ENCODE data around the gene GPX4.

GPX4 gene

GRCh38 chr19:1082928-1083816, 20.6 kb upstream of the GPX4 start:
- in situ Hi-C loops (cut with HindIII; ENCODE audit: low pct_ligation_motif_present, low sequenced_read_pairs), result no loop called here
- H3K4me3 ChIP-seq (ENCODE audit: low read depth, low read length), result no peak overlapping the region
- H3K27ac ChIP-seq, result no peak overlapping the region

GRCh38 chr19:1084024-1084868, 19.5 kb upstream of the GPX4 start:
- no peaks in the 10 kb centered on the region for H3K27me3 ChIP-seq (replicated peaks)
- no peak for DNase-seq
- in situ Hi-C loops (cut with HindIII; ENCODE audit: low pct_ligation_motif_present, low sequenced_read_pairs), result no loop called here
- no peak overlapping the region for H3K27ac ChIP-seq
- H3K4me3 ChIP-seq (ENCODE audit: low read depth, low read length), result no peak overlapping the region
- TF ChIP-seq CTCF (IDR thresholded peaks at IDR 0.05; ENCODE audit: low read depth, low read length, missing control alignments), result no peak
- peaks cover 13% of the 10 kb centered on the region for H3K36me3 ChIP-seq (replicated peaks)

More at GRCh38 chr19:1082928-1083816, 20.6 kb upstream of the GPX4 start:
- TF ChIP-seq CTCF (IDR thresholded peaks at IDR 0.05; ENCODE audit: low read depth, low read length, missing control alignments), result no peak
- H3K36me3 ChIP-seq (replicated peaks), result peaks cover 4% of the 10 kb centered on the region
- no peak for DNase-seq
- no peaks in the 10 kb centered on the region for H3K27me3 ChIP-seq (replicated peaks)

- no peak for TF ChIP-seq CTCF (IDR thresholded peaks at IDR 0.05; ENCODE audit: low read depth, low read length, missing control alignments)
- H3K4me3 ChIP-seq (ENCODE audit: low read depth, low read length), result no peak overlapping the region
- peaks cover 18% of the 10 kb centered on the region for H3K36me3 ChIP-seq (replicated peaks)
- no peaks in the 10 kb centered on the region for H3K27me3 ChIP-seq (replicated peaks)
- H3K27ac ChIP-seq, result no peak overlapping the region
- no peak for DNase-seq
- in situ Hi-C loops (cut with HindIII; ENCODE audit: low pct_ligation_motif_present, low sequenced_read_pairs), result no loop called here
Observed at GRCh38 chr19:1085053-1085658, 18.6 kb upstream of the GPX4 start.

- TF ChIP-seq CTCF (IDR thresholded peaks at IDR 0.05; ENCODE audit: low read depth, low read length, missing control alignments), result no peak
- Histone ChIP-seq H3K27ac (no peak overlapping the region), H3K27me3 (replicated peaks) (no peaks in the 10 kb centered on the region), H3K4me3 (ENCODE audit: low read depth, low read length) (no peak overlapping the region), H3K36me3 (replicated peaks) (peaks cover 22% of the 10 kb centered on the region)
- in situ Hi-C loops (cut with HindIII; ENCODE audit: low pct_ligation_motif_present, low sequenced_read_pairs), result no loop called here
- no peak for DNase-seq
Observed at GRCh38 chr19:1085676-1086442, 17.9 kb upstream of the GPX4 start.

- Histone ChIP-seq H3K36me3 (replicated peaks) (peaks cover 28% of the 10 kb centered on the region), H3K27me3 (replicated peaks) (no peaks in the 10 kb centered on the region), H3K4me3 (ENCODE audit: low read depth, low read length) (no peak overlapping the region), H3K27ac (no peak overlapping the region)
- TF ChIP-seq CTCF (IDR thresholded peaks at IDR 0.05; ENCODE audit: low read depth, low read length, missing control alignments), result no peak
- in situ Hi-C loops (cut with HindIII; ENCODE audit: low pct_ligation_motif_present, low sequenced_read_pairs), result no loop called here
- no peak for DNase-seq
Observed at GRCh38 chr19:1086613-1087012, 17.2 kb upstream of the GPX4 start.

Measured in brain microvascular endothelial cell (primary cell).